GM12873 (cell line): Measurements from ENCODE around the gene TMEM86B.

ENCODE experiments used
- TF ChIP-seq, protein P1 (sequence below): IDR thresholded peaks from 2 replicates; pipeline ENCODE4 v1.5.1; 2012; ENCODE audit warnings: low read depth, mild to moderate bottlenecking, moderate library complexity, low read length, control low read depth; ENCODE audit not compliant: insufficient read depth; ENCODE audit errors: missing control alignments

TMEM86B gene

DNA sequence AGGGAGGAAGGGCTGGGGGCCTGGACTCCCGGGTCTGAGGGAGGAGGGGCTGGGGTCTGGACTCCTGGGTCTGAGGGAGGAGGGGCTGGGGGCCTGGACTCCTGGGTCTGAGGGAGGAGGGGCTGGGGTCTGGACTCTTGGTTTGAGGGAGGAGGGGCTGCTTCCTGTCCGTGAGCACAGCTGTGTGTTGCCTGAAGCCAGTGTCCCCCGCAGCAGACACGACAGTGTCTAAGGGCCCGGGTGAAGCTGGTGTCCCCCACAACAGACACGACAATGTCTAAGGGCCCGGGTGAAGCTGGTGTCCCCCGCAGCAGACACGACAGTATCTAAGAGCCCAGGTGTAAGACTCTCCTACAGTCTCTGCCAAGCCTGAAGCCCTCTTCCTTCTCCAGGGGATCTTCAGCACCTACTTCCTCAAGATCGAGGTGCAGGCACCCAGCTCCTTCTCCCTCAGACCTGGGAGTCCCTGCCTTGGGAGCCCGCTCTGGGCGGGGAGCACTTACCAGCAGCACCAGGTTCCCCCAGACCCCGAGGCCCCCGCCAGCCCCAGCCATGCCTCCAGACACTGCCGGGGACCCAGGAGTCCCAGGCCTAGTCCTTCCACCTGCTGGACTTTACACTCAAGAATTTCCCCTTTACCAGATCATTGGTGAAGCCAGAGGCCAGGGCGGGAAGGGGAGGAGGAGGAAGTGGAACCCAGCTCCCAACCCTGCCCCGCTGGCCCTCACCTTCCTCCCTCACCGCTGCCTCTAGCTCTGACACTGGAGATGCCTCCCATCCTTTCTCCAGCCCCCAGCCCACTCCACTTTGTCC lies 19.5 kb downstream of the TMEM86B start, which contains the start of gene PTPRH:
Gene PTPRH, minus strand, starts transcription at position 622 of the 813 bp plus-strand sequence. Its CDS starts 68 bp downstream, at position 554.
- TF ChIP-seq, protein P1, sequence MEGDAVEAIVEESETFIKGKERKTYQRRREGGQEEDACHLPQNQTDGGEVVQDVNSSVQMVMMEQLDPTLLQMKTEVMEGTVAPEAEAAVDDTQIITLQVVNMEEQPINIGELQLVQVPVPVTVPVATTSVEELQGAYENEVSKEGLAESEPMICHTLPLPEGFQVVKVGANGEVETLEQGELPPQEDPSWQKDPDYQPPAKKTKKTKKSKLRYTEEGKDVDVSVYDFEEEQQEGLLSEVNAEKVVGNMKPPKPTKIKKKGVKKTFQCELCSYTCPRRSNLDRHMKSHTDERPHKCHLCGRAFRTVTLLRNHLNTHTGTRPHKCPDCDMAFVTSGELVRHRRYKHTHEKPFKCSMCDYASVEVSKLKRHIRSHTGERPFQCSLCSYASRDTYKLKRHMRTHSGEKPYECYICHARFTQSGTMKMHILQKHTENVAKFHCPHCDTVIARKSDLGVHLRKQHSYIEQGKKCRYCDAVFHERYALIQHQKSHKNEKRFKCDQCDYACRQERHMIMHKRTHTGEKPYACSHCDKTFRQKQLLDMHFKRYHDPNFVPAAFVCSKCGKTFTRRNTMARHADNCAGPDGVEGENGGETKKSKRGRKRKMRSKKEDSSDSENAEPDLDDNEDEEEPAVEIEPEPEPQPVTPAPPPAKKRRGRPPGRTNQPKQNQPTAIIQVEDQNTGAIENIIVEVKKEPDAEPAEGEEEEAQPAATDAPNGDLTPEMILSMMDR: no peak

DNA sequence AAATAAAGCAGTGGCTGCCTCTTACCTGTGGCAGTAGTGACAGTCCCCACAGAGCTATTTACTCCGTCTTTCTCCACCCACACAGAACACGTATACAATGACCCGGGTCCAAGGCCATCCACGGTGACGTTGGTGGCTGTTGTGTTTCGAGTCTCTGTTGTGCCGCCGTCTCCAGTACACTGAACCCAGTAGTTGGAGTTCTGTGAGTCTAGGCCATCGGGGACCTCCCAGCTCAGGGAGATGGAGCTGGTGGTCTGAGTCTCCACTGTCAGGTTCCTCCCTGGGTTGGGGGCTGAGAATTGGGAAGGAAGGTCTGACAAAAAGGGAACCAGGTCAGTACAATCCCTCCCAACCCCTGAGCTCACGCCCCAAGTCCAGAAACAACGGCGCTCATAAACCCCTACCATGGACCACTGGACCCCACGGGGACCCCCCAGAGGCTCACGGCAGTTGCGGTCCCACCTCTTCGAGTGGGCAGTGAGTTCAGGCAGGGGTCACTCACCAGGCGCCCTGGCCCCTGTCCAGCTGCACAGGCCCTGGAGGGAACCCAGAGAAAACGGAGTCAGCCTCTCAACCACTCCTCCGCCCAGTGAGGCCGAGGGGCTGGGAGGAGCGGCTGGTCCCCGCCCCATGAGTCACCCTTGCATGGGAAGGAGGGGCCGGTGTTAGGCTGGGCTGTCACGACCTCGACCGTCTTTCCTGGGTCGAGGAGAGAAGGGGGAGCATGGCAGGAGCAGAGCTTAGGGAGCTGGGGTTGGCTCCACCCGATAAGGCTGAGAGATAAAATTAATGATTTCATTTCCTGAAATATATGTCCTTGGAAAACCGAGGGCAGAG lies 21.7 kb downstream of the TMEM86B start:
- TF ChIP-seq, protein P1: no peak

DNA sequence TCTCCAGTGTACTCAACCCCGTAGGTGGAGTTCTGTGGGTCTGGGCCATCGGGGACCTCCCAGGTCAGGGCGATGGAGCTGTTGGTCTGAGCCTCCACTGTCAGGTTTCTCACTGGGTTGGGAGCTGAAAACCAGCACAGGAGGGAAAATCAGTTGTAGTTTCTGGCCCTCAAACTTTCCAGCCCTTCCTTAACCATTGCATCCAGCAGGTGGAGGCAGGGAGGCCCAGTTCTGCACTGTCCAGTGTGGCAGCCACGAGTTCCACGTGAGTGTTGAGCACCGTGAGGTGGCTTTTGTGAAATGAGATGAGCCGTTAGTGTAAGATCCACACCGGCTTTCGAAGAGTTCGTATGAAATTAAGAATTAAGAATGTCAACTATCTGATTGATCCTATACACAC lies 26.4 kb downstream of the TMEM86B start:
- TF ChIP-seq, protein P1: peak; percentile 25

DNA sequence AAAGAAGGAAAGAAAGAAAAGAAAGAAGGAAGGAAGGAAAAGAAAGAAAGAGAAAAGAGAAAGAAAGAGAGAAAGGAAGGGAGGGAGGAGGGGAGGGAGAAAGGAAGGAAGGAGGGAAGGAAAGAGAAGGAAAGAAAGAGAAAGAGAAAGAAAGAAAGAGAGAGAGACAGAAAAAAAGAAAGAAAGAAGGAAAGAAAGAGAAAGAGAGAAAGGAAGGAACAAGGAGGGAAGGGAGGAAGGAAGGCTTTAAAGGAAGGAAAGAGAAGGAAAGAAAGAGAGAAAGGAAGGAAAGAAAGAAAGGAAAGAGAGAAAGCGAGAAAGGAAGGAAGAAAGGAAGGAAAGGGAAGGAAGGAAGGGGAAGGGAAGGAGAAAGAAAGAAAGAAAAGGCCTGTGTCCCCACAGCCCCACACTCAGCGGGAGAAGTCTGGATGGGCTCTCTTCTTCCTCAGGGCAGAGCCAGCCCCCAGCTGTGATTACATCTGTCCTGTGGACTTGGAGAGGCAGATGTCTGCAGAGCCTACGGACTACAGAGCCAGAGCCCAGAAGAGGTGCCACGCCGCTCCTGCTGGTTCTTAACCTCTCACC lies 28.9 kb downstream of the TMEM86B start:
- TF ChIP-seq, protein P1: no peak

DNA sequence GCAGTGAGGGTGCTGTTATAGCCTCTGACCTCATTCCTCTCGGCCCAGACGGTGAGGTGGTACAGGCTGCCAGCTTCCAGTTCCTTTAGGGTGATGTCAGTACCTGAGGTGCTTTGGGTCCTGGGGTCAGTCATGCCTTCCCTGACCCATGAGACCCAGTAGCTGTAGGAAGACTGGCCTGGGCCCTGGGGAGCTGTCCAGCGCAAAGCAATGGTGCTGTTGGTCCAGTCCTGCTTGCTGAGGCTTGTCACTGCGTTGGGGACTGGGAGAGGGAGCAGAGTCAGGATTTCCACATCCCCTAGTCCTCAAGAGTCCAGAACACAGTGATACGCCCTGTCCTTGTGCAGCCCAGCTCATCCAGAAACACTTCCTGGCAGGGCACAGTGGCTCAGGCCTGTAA lies 29.9 kb downstream of the TMEM86B start:
- TF ChIP-seq, protein P1: no peak

DNA sequence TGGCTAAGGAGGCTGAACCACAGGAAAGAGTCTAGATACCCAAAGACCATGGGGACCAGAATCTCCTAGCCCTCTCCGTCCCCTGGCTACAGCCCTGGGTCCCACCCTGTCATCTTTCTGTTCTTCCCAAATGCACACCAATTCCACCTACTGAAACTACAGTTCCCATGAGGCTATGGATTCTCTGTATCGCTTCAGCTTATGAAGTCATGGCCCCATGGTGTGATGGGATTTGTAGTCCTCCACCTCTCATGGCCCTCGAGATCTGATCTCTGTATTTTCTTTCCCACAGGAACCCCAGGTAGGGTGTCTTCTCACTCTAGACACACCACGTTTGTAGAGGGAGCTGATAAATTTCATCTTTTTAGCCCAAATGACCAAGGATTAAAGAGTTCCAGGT lies 31.0 kb downstream of the TMEM86B start:
- TF ChIP-seq, protein P1: no peak

DNA sequence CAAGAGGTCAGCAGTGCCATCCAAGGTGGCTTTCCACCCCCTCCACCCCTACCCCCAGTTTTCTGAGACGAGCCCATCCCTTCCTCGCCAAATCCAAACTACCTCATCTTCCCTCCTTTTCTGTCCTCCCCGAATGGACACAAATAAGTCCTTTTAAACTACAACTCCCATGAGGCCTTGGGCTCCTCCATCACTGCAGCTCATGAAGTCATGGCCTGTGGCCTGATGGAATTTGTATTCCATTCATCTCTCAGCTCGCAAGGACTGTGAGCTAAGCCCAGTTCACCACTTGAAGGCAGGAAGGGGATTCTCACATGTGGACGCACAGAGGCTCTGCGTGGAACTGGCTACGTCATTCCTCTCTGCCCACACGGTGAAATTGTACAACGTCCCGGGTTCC lies 31.8 kb downstream of the TMEM86B start:
- TF ChIP-seq, protein P1: no peak
